ENCODE results near the gene TRABD2B. TPM values are rescaled to one million over a fixed set of nuclear protein-coding genes. Genes with fewer than 3 reads are reported as not detected.

Gene TRABD2B
- total RNA-seq, 1 donor from 2014 or later = 0.92 TPM

- Histone ChIP-seq H3K36me3 (ENCODE audit: control insufficient read depth, insufficient read depth, low read length) (no peaks in the 10 kb centered on the region), H3K4me3 (ENCODE audit: low read depth, low read length) (no peak overlapping the region), H3K27me3 (ENCODE audit: control insufficient read depth, insufficient read depth, low read length) (no peaks in the 10 kb centered on the region)
- TF ChIP-seq CTCF (IDR thresholded peaks at IDR 0.05; ENCODE audit: insufficient read depth, low read length, poor library complexity, severe bottlenecking) = no peak
- DNase-seq (ENCODE audit: low read depth) = no peak
Measured at GRCh38 chr1:47894410-47895278, 102.5 kb downstream of the TRABD2B start.

DNA sequence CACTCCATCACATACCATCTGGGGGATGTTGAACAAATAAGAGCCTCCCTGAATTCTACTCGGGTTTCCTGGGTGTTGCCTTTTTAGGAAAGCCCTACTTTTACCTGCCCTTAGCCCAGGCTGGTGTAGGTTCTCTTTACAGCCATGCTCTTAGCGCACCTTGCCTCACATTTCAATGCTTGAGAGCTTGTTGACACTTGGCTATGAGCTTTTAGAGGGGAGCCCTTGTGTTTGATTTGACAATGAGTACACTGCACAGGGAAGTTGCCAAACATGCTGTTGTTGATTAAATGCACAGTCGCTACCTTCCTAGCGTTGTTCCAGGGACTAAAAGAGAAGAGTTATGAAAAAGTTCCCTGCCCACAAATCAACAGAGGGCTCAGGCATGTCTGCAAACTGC is 103.8 kb downstream of the TRABD2B start:
- no peak for TF ChIP-seq CTCF (IDR thresholded peaks at IDR 0.05; ENCODE audit: insufficient read depth, low read length, poor library complexity, severe bottlenecking)
- Histone ChIP-seq H3K27me3 (ENCODE audit: control insufficient read depth, insufficient read depth, low read length) (no peaks in the 10 kb centered on the region), H3K36me3 (ENCODE audit: control insufficient read depth, insufficient read depth, low read length) (no peaks in the 10 kb centered on the region), H3K4me3 (ENCODE audit: low read depth, low read length) (no peak overlapping the region)
- DNase-seq (ENCODE audit: low read depth) = no peak

GRCh38 chr1:47890779-47891178 is 106.4 kb downstream of the TRABD2B start:
- TF ChIP-seq CTCF (IDR thresholded peaks at IDR 0.05; ENCODE audit: insufficient read depth, low read length, poor library complexity, severe bottlenecking) = no peak
- Histone ChIP-seq H3K27me3 (ENCODE audit: control insufficient read depth, insufficient read depth, low read length) (no peaks in the 10 kb centered on the region), H3K36me3 (ENCODE audit: control insufficient read depth, insufficient read depth, low read length) (no peaks in the 10 kb centered on the region), H3K4me3 (ENCODE audit: low read depth, low read length) (no peak overlapping the region)
- no peak for DNase-seq (ENCODE audit: low read depth)

- no peak for TF ChIP-seq CTCF (IDR thresholded peaks at IDR 0.05; ENCODE audit: insufficient read depth, low read length, poor library complexity, severe bottlenecking)
- Histone ChIP-seq H3K36me3 (ENCODE audit: control insufficient read depth, insufficient read depth, low read length) (no peaks in the 10 kb centered on the region), H3K4me3 (ENCODE audit: low read depth, low read length) (no peak overlapping the region), H3K27me3 (ENCODE audit: control insufficient read depth, insufficient read depth, low read length) (no peaks in the 10 kb centered on the region)
- DNase-seq (ENCODE audit: low read depth) = no peak
Measured at GRCh38 chr1:47888294-47888629, 108.9 kb downstream of the TRABD2B start.

DNA sequence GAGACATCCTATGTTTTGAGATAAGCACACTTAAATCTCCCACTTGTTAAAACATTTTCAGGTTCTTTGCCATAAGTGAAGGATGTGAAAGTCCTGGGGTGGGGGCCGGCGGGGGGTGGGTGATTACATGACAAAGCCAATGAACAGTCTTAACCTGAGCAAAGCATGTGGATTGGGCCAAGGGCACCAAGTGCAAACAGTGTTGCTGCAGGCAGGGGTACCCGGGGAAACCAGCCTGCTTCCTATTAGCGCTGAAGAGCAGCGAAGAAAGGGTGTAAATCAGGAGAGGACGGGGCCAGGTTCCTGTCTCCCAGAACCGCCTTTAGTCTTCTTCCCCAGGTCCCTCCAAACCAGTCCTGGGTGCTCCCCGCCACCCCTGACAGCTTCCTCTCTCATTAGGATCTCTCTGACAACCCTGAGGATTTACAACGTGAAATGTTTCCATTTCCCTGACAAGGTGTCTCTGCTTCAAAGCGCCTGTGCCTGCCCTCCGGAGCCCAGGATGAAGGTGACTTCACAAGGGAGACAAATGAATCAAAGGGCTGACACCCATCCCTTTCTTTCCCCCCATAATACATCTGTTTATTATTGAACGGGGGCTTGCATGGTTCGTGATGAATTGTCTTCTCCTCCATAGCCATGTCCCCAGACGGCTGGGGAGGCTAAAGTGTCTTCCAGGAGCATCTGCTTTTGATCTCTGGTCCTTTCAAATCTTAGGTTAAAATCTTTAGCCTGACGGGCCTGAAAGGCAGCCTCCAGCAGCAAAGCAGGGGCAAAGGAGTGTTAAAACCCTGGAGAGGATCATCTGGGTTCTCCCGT is 109.5 kb downstream of the TRABD2B start:
- no peak for DNase-seq (ENCODE audit: low read depth)
- H3K4me3 ChIP-seq (ENCODE audit: low read depth, low read length) = no peak overlapping the region
- no peaks in the 10 kb centered on the region for H3K27me3 ChIP-seq (ENCODE audit: control insufficient read depth, insufficient read depth, low read length)
- no peak for TF ChIP-seq CTCF (IDR thresholded peaks at IDR 0.05; ENCODE audit: insufficient read depth, low read length, poor library complexity, severe bottlenecking)
- no peaks in the 10 kb centered on the region for H3K36me3 ChIP-seq (ENCODE audit: control insufficient read depth, insufficient read depth, low read length)

Measured in kidney epithelial cell (primary cell).